ENCODE results near the gene NXT2. TPM values are rescaled to one million over a fixed set of nuclear protein-coding genes. Genes with fewer than 3 reads are reported as not detected.
A peak's percentile ranks its signal among the peaks of the same experiment; 100 is the strongest.

NXT2 gene
- total RNA-seq, 2 experiments from 2014 or later = 19.0 to 24.8 TPM

- DNase-seq (ENCODE audit: low spot score) = peak; percentile 64
- Histone ChIP-seq H4K20me1 (ENCODE audit: insufficient read depth, low read length) (no peaks in the 10 kb centered on the region), H3K4me2 (ENCODE audit: low read length) (peak overlapping the region; percentile 38), H3K79me2 (ENCODE audit: insufficient read depth, low read depth, low read length) (peaks cover 7% of the 10 kb centered on the region; the same call in 1 of the 2 replicates), H2AFZ (ENCODE audit: low read length) (peak overlapping the region; percentile 50; the same call in 1 of the 2 replicates), H3K36me3 (ENCODE audit: insufficient read depth, low read length) (no peaks in the 10 kb centered on the region), H3K9me3 (ENCODE audit: low read length) (peaks cover 16% of the 10 kb centered on the region; the same call in 1 of the 2 replicates), H3K9me2 (ENCODE audit: insufficient read depth, low read length) (no peaks in the 10 kb centered on the region), H3K4me3 (ENCODE audit: low read depth, low read length, poor library complexity, severe bottlenecking) (no peak overlapping the region), H3K4me1 (ENCODE audit: insufficient read depth, low read length, poor library complexity, severe bottlenecking) (peaks cover 26% of the 10 kb centered on the region), H3K27ac (ENCODE audit: low read depth, low read length, poor library complexity, severe bottlenecking) (peak overlapping the region; percentile 63)
- POLR2A ChIA-PET = no interaction called here
- CTCF ChIA-PET (ENCODE audit: unreplicated experiment) = no interaction called here
- intact Hi-C loops (cut with micrococcal nuclease; ENCODE audit: unreplicated experiment) = no loop called here
- BruUV-seq (replicated peaks) = no TSS peak
- TF ChIP-seq CTCF (conservative IDR thresholded peaks at IDR 0.05; ENCODE audit: low read length) = no peak
- no peak for TF ChIP-seq EZH2phosphoT487 (IDR thresholded peaks at IDR 0.05; ENCODE audit: borderline replicate concordance, low read depth, low read length)
These were observed 3.6 kb upstream of the NXT2 start for GRCh38 chrX:109533005-109533404.

- no peak overlapping the region for H3K4me3 ChIP-seq (ENCODE audit: low read depth, low read length, poor library complexity, severe bottlenecking)
- H3K79me2 ChIP-seq (ENCODE audit: insufficient read depth, low read depth, low read length) = peaks cover 7% of the 10 kb centered on the region; the same call in 1 of the 2 replicates
- ChIA-PET CTCF (ENCODE audit: unreplicated experiment) (no interaction called here), POLR2A (no interaction called here)
- H3K36me3 ChIP-seq (ENCODE audit: insufficient read depth, low read length) = no peaks in the 10 kb centered on the region
- H3K4me2 ChIP-seq (ENCODE audit: low read length) = peak overlapping the region; percentile 23; the same call in 1 of the 2 replicates
- peak overlapping the region; percentile 63 for H3K27ac ChIP-seq (ENCODE audit: low read depth, low read length, poor library complexity, severe bottlenecking)
- peak; percentile 0 for DNase-seq (ENCODE audit: low spot score)
- peaks cover 26% of the 10 kb centered on the region for H3K4me1 ChIP-seq (ENCODE audit: insufficient read depth, low read length, poor library complexity, severe bottlenecking)
- intact Hi-C loops (cut with micrococcal nuclease; ENCODE audit: unreplicated experiment) = no loop called here
- H3K9me3 ChIP-seq (ENCODE audit: low read length) = peaks cover 16% of the 10 kb centered on the region; the same call in 1 of the 2 replicates
- BruUV-seq (replicated peaks) = no TSS peak
- H3K9me2 ChIP-seq (ENCODE audit: insufficient read depth, low read length) = no peaks in the 10 kb centered on the region
- H2AFZ ChIP-seq (ENCODE audit: low read length) = peak overlapping the region; percentile 58; the same call in 1 of the 2 replicates
- no peaks in the 10 kb centered on the region for H4K20me1 ChIP-seq (ENCODE audit: insufficient read depth, low read length)
- TF ChIP-seq CTCF (conservative IDR thresholded peaks at IDR 0.05; ENCODE audit: low read length) (no peak), EZH2phosphoT487 (IDR thresholded peaks at IDR 0.05; ENCODE audit: borderline replicate concordance, low read depth, low read length) (no peak)
These were observed 3.0 kb upstream of the NXT2 start for GRCh38 chrX:109533631-109534030.

- intact Hi-C loops (cut with micrococcal nuclease; ENCODE audit: unreplicated experiment) = no loop called here
- ChIA-PET POLR2A (no interaction called here), CTCF (ENCODE audit: unreplicated experiment) (interaction anchor here (0.7 kb wide), 1 partner anchor 479 kb away, joined by 3 read pairs; no protein-coding TSS in a partner anchor)
- H3K4me3 ChIP-seq (ENCODE audit: low read depth, low read length, poor library complexity, severe bottlenecking) = no peak overlapping the region
- no peaks in the 10 kb centered on the region for H3K36me3 ChIP-seq (ENCODE audit: insufficient read depth, low read length)
- no TSS peak for BruUV-seq (replicated peaks)
- H3K4me2 ChIP-seq (ENCODE audit: low read length) = no peak overlapping the region
- H3K27ac ChIP-seq (ENCODE audit: low read depth, low read length, poor library complexity, severe bottlenecking) = no peak overlapping the region
- H3K9me3 ChIP-seq (ENCODE audit: low read length) = peaks cover 16% of the 10 kb centered on the region; the same call in 1 of the 2 replicates
- DNase-seq (ENCODE audit: low spot score) = no peak
- no peak for TF ChIP-seq EZH2phosphoT487 (IDR thresholded peaks at IDR 0.05; ENCODE audit: borderline replicate concordance, low read depth, low read length)
- TF ChIP-seq CTCF (conservative IDR thresholded peaks at IDR 0.05; ENCODE audit: low read length) = no peak
- no peaks in the 10 kb centered on the region for H4K20me1 ChIP-seq (ENCODE audit: insufficient read depth, low read length)
- H3K79me2 ChIP-seq (ENCODE audit: insufficient read depth, low read depth, low read length) = peaks cover 7% of the 10 kb centered on the region; the same call in 1 of the 2 replicates
- peaks cover 26% of the 10 kb centered on the region for H3K4me1 ChIP-seq (ENCODE audit: insufficient read depth, low read length, poor library complexity, severe bottlenecking)
- no peaks in the 10 kb centered on the region for H3K9me2 ChIP-seq (ENCODE audit: insufficient read depth, low read length)
- no peak overlapping the region for H2AFZ ChIP-seq (ENCODE audit: low read length)
These were observed 1.7 kb upstream of the NXT2 start for GRCh38 chrX:109534933-109535332.
